HT-29 (cell line): ENCODE measurements around the gene DRAP1. TPM values are rescaled to one million over a fixed set of nuclear protein-coding genes. Genes with fewer than 3 reads are reported as not detected.

Experiments used
- DNase-seq: peaks from one replicate; pipeline ENCODE4 v3.0.0-alpha.2; 2015; ENCODE audit warnings: low spot score
- total RNA-seq: library from RNA; depleted of rRNA; stranded (reverse); fragments of >200 nt; shearing (Covaris generic); gene quantifications from 2 replicates; pipeline ENCODE4 v1.2.3, GENCODE V29; 2014

The DRAP1 gene
- total RNA-seq, 1 experiment from 2014 or later: 208 TPM

- no peak for DNase-seq
Observed at GRCh38 chr11:65903715-65904114, 15.5 kb upstream of the DRAP1 start.

- DNase-seq: no peak
Observed at GRCh38 chr11:65906602-65907001, 12.6 kb upstream of the DRAP1 start.

- DNase-seq: no peak
Observed at GRCh38 chr11:65907878-65908277, 11.3 kb upstream of the DRAP1 start.

- peak; percentile 82 for DNase-seq
Observed at GRCh38 chr11:65911682-65912568, 7.3 kb upstream of the DRAP1 start.

GRCh38 chr11:65912845-65913244, 6.4 kb upstream of the DRAP1 start:
- DNase-seq: no peak

GRCh38 chr11:65915101-65915820, 4.0 kb upstream of the DRAP1 start:
- DNase-seq: no peak

- peak; percentile 82 for DNase-seq
Observed at GRCh38 chr11:65915821-65916251, 3.4 kb upstream of the DRAP1 start.

- no peak for DNase-seq
Observed at GRCh38 chr11:65916391-65916790, 2.8 kb upstream of the DRAP1 start.

GRCh38 chr11:65917077-65917433, 2.2 kb upstream of the DRAP1 start:
- no peak for DNase-seq

- DNase-seq: no peak
Observed at GRCh38 chr11:65917434-65918210, 1.6 kb upstream of the DRAP1 start.

- peak; percentile 48 for DNase-seq
Observed at GRCh38 chr11:65918211-65919140, 750 bp upstream of the DRAP1 start, which contains the start of gene C11orf68. C11orf68 (minus strand) TSS chr11:65919062; CDS start chr11:65919031, 31 bp downstream.

- peak; percentile 29 for DNase-seq
Observed at GRCh38 chr11:65919573-65920371, 546 bp downstream of the DRAP1 start.

GRCh38 chr11:65920372-65920802, 1.2 kb downstream of the DRAP1 start:
- DNase-seq: no peak

- no peak for DNase-seq
Observed at GRCh38 chr11:65921033-65921555, 1.9 kb downstream of the DRAP1 start.

- DNase-seq: no peak
Observed at GRCh38 chr11:65921876-65922275, 2.6 kb downstream of the DRAP1 start.

- no peak for DNase-seq
Observed at GRCh38 chr11:65922565-65922964, 3.3 kb downstream of the DRAP1 start.

- no peak for DNase-seq
Observed at GRCh38 chr11:65925397-65925796, 6.2 kb downstream of the DRAP1 start.

- no peak for DNase-seq
Observed at GRCh38 chr11:65927904-65928397, 8.7 kb downstream of the DRAP1 start.

GRCh38 chr11:65928667-65929066, 9.4 kb downstream of the DRAP1 start:
- no peak for DNase-seq
